Epithelial cell of proximal tubule (primary cell): Measurements from ENCODE around the gene CC2D2B. TPM values are rescaled to one million over a fixed set of nuclear protein-coding genes. Genes with fewer than 3 reads are reported as not detected.
A peak's percentile ranks its signal among the peaks of the same experiment; 100 is the strongest.
"Not testable (repeated sequence)": the region's sequence is repeated elsewhere in the genome, so short reads cannot be mapped to it uniquely, and the experiment has no call there.

Experiments used
- DNase-seq: peaks from one replicate; pipeline ENCODE4 v3.0.0-alpha.2; 2011; ENCODE audit warnings: low read depth
- H3K4me3 ChIP-seq: 2 replicates; pipeline ENCODE4 v1.5.1; 2011; ENCODE audit warnings: low read depth, mild to moderate bottlenecking, low read length
- CTCF ChIP-seq: conservative IDR thresholded peaks from 2 replicates; pipeline ENCODE4 v1.5.1; 2012; ENCODE audit warnings: low read depth, mild to moderate bottlenecking, low read length
- total RNA-seq: library from RNA; depleted of rRNA; stranded (reverse); fragments of >200 nt; gene quantifications from 2 replicates; pipeline ENCODE4 v1.2.3, GENCODE V29; 2015

CC2D2B gene
- total RNA-seq, 1 donor from 2014 or later = 0.52 TPM

GRCh38 chr10:95877881-95878280 lies 29.9 kb upstream of the CC2D2B start:
- DNase-seq = no peak

GRCh38 chr10:95880704-95881103 lies 27.1 kb upstream of the CC2D2B start:
- no peak for DNase-seq
- TF ChIP-seq CTCF = no peak
- H3K4me3 ChIP-seq = no peak overlapping the region

More at GRCh38 chr10:95877881-95878280, 29.9 kb upstream of the CC2D2B start:
- H3K4me3 ChIP-seq = no peak overlapping the region
- no peak for TF ChIP-seq CTCF

GRCh38 chr10:95881316-95881715 lies 26.5 kb upstream of the CC2D2B start:
- no peak for DNase-seq
- TF ChIP-seq CTCF = no peak
- no peak overlapping the region for H3K4me3 ChIP-seq

GRCh38 chr10:95889830-95890229 lies 17.9 kb upstream of the CC2D2B start:
- no peak for TF ChIP-seq CTCF
- DNase-seq = no peak
- no peak overlapping the region for H3K4me3 ChIP-seq

GRCh38 chr10:95896071-95896850 lies 11.5 kb upstream of the CC2D2B start:
- no peak for DNase-seq
- H3K4me3 ChIP-seq = no peak overlapping the region
- no peak for TF ChIP-seq CTCF

DNA sequence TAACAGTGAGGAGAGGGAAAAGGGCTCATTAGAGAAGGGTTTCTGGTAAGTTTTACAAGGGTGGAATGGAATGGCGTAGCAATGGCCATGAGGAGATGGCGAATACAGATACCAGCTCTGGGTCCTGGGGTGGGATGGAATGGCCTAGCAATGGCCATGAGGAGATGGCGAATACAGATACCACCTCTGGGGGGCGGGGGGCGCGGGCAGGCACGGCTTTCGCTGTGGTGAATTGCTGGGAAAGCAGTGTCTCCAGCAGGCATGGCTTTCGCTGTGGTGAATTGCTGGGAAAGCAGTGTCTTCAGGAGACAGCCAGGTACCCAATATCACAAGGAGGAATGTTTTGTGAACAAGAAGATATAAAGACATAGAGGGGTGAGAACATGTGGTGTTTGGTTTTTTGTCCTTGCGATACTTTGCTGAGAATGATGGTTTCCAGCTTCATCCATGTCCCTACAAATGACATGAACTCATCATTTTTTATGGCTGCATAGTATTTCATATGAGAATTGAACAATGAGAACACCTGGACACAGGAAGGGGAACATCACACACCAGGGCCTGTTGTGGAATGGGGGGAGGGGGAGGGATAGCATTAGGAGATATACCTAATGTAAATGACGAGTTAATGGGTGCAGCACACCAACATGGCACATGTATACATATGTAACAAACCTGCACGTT lies 1.7 kb upstream of the CC2D2B start:
- not testable (repeated sequence) for H3K4me3 ChIP-seq, DNase-seq

- TF ChIP-seq CTCF = peak; percentile 39
- H3K4me3 ChIP-seq = peak overlapping the region; percentile 88
- peak; percentile 36 for DNase-seq
These were observed 909 bp upstream of the CC2D2B start for GRCh38 chr10:95906677-95907455.
